ENCODE data around the gene WDSUB1.

The WDSUB1 gene

GRCh38 chr2:159285929-159286708 is at the start of gene WDSUB1:
Gene WDSUB1 (minus strand): TSS chr2:159286703. CDS start chr2:159283069, 3,634 bp downstream.
- DNase-seq (ENCODE audit: low spot score): peak; percentile 69

GRCh38 chr2:159326569-159327255 is 40.2 kb upstream of the WDSUB1 start:
- no peak for DNase-seq (ENCODE audit: low spot score)

- DNase-seq (ENCODE audit: low spot score): no peak
Observed at GRCh38 chr2:159322419-159322818, 35.9 kb upstream of the WDSUB1 start.

GRCh38 chr2:159317392-159318088 is 31.0 kb upstream of the WDSUB1 start:
- DNase-seq (ENCODE audit: low spot score): no peak

GRCh38 chr2:159307942-159308341 is 21.4 kb upstream of the WDSUB1 start:
- no peak for DNase-seq (ENCODE audit: low spot score)

GRCh38 chr2:159300586-159300985 is 14.1 kb upstream of the WDSUB1 start:
- no peak for DNase-seq (ENCODE audit: low spot score)

GRCh38 chr2:159298967-159299366 is 12.5 kb upstream of the WDSUB1 start:
- no peak for DNase-seq (ENCODE audit: low spot score)

GRCh38 chr2:159297042-159297707 is 10.7 kb upstream of the WDSUB1 start:
- DNase-seq (ENCODE audit: low spot score): no peak

- DNase-seq (ENCODE audit: low spot score): no peak
Observed at GRCh38 chr2:159292157-159292556, 5.7 kb upstream of the WDSUB1 start.

- DNase-seq (ENCODE audit: low spot score): peak; percentile 85
Observed at GRCh38 chr2:159290289-159290907, 3.9 kb upstream of the WDSUB1 start.

GRCh38 chr2:159287733-159288132 is 1.2 kb upstream of the WDSUB1 start:
- DNase-seq (ENCODE audit: low spot score): no peak

GRCh38 chr2:159286709-159287441 is 372 bp upstream of the WDSUB1 start:
- DNase-seq (ENCODE audit: low spot score): peak; percentile 97

- no peak for DNase-seq (ENCODE audit: low spot score)
Observed at GRCh38 chr2:159285433-159285832, 1.1 kb downstream of the WDSUB1 start.

GRCh38 chr2:159283529-159283928 is 3.0 kb downstream of the WDSUB1 start:
- no peak for DNase-seq (ENCODE audit: low spot score)

- no peak for DNase-seq (ENCODE audit: low spot score)
Observed at GRCh38 chr2:159281002-159281401, 5.5 kb downstream of the WDSUB1 start.

GRCh38 chr2:159279700-159280099 is 6.8 kb downstream of the WDSUB1 start:
- DNase-seq (ENCODE audit: low spot score): no peak

GRCh38 chr2:159275111-159275510 is 11.4 kb downstream of the WDSUB1 start:
- no peak for DNase-seq (ENCODE audit: low spot score)

GRCh38 chr2:159272156-159272555 is 14.3 kb downstream of the WDSUB1 start:
- DNase-seq (ENCODE audit: low spot score): no peak

- no peak for DNase-seq (ENCODE audit: low spot score)
Observed at GRCh38 chr2:159270744-159271379, 15.6 kb downstream of the WDSUB1 start.

GRCh38 chr2:159267921-159268320 is 18.6 kb downstream of the WDSUB1 start:
- DNase-seq (ENCODE audit: low spot score): no peak

GRCh38 chr2:159266554-159266953 is 19.9 kb downstream of the WDSUB1 start:
- no peak for DNase-seq (ENCODE audit: low spot score)

All from RKO (cell line).